ENCODE measurements around the gene PVALB. TPM values are rescaled to one million over a fixed set of nuclear protein-coding genes. Genes with fewer than 3 reads are reported as not detected.

PVALB gene
- total and polyA plus RNA-seq, 9 of the 15 experiments (the other 6 are each of a cell fraction or from before 2014, with no cell fraction given): not detected

DNA sequence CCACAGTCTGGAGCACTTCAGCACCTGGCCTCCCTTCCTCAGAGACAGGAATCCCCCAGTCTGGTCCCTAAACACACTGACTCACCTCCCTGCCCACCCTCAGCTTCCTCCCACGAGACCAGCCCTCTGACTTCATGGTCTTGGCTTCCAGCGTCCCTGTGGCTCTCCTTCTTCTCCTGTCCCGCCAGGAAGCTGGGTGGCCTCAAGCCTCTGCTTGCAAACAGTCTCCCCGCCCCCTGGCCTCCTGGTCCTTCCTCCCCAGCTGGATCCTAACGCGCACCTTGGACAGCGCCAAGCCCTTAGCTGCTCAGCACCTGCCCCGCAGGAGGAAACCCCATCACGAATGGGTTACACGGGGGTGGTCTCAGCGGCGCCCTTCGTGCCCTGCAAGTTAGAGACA lies 48.5 kb upstream of the PVALB start:
- H3K27me3 ChIP-seq (ENCODE audit: control insufficient read depth in 2 of 2, insufficient read depth in 2 of 2, low read length in 2 of 2): peaks cover 0 to 10% of the 10 kb centered on the region in 2 experiments; a peak in 2 of 5 replicates
- ATAC-seq: no peak
- no peak for DNase-seq (ENCODE audit: extremely low read depth in 1 of 4, low spot score in 3 of 4)
- no peak overlapping the region for H3K4me2 ChIP-seq (ENCODE audit: insufficient read depth, low read length)
- ChIA-PET CTCF (ENCODE audit: low intra/inter-chr PET ratio) (no interaction called here), POLR2A (no interaction called here)
- intact Hi-C loops (cut with micrococcal nuclease): no loop called here
- H3K9me1 ChIP-seq (ENCODE audit: control insufficient read depth, insufficient read depth, low read length): no peaks in the 10 kb centered on the region
- H3K27ac ChIP-seq (ENCODE audit: extremely low read depth, low read depth, low read length): no peak overlapping the region
- H3K4me1 ChIP-seq (replicated peaks in 1 of 2; ENCODE audit: control insufficient read depth in 2 of 2, insufficient read depth in 2 of 2, low read length in 2 of 2): peaks cover 0 to 13% of the 10 kb centered on the region in 2 experiments; a peak in 2 of 5 replicates
- no peaks in the 10 kb centered on the region for H4K20me1 ChIP-seq (replicated peaks; ENCODE audit: control insufficient read depth, insufficient read depth, low read length)
- BruUV-seq (replicated peaks): no TSS peak
- WGBS (ENCODE audit: insufficient coverage, low coverage, missing lambda C conversion rate): 4% methylated on average over 7 of the region's 13 CpGs
- in situ Hi-C loops (cut with MboI): loop anchor here (10.0 kb wide), 1 partner anchor 321 kb away; no protein-coding TSS in a partner anchor
- TF ChIP-seq CBX5 (IDR thresholded peaks at IDR 0.05; ENCODE audit: borderline replicate concordance, low read depth) (no peak), KDM2B (CRISPR knock-in tag; IDR thresholded peaks at IDR 0.05) (no peak), ZNF384 (IDR thresholded peaks at IDR 0.05; ENCODE audit: low read depth, low read length) (no peak), MIER1 (IDR thresholded peaks at IDR 0.05; ENCODE audit: low read depth) (0 out of 2 replicates have a peak, but pooled peaks have one; percentile 72)
- TF ChIP-seq, protein P1, sequence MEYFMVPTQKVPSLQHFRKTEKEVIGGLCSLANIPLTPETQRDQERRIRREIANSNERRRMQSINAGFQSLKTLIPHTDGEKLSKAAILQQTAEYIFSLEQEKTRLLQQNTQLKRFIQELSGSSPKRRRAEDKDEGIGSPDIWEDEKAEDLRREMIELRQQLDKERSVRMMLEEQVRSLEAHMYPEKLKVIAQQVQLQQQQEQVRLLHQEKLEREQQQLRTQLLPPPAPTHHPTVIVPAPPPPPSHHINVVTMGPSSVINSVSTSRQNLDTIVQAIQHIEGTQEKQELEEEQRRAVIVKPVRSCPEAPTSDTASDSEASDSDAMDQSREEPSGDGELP (CRISPR knock-in tag; IDR thresholded peaks at IDR 0.05; ENCODE audit: borderline replicate concordance): peak; percentile 35; the same call in 1 of the 2 replicates
- TF ChIP-seq, protein P2, sequence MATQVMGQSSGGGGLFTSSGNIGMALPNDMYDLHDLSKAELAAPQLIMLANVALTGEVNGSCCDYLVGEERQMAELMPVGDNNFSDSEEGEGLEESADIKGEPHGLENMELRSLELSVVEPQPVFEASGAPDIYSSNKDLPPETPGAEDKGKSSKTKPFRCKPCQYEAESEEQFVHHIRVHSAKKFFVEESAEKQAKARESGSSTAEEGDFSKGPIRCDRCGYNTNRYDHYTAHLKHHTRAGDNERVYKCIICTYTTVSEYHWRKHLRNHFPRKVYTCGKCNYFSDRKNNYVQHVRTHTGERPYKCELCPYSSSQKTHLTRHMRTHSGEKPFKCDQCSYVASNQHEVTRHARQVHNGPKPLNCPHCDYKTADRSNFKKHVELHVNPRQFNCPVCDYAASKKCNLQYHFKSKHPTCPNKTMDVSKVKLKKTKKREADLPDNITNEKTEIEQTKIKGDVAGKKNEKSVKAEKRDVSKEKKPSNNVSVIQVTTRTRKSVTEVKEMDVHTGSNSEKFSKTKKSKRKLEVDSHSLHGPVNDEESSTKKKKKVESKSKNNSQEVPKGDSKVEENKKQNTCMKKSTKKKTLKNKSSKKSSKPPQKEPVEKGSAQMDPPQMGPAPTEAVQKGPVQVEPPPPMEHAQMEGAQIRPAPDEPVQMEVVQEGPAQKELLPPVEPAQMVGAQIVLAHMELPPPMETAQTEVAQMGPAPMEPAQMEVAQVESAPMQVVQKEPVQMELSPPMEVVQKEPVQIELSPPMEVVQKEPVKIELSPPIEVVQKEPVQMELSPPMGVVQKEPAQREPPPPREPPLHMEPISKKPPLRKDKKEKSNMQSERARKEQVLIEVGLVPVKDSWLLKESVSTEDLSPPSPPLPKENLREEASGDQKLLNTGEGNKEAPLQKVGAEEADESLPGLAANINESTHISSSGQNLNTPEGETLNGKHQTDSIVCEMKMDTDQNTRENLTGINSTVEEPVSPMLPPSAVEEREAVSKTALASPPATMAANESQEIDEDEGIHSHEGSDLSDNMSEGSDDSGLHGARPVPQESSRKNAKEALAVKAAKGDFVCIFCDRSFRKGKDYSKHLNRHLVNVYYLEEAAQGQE (IDR thresholded peaks at IDR 0.05; ENCODE audit: borderline replicate concordance): peak; percentile 91
- TF ChIP-seq, protein P2 (CRISPR knock-in tag; IDR thresholded peaks at IDR 0.05; ENCODE audit: low read depth): peak; percentile 88
- TF ChIP-seq, protein P3, sequence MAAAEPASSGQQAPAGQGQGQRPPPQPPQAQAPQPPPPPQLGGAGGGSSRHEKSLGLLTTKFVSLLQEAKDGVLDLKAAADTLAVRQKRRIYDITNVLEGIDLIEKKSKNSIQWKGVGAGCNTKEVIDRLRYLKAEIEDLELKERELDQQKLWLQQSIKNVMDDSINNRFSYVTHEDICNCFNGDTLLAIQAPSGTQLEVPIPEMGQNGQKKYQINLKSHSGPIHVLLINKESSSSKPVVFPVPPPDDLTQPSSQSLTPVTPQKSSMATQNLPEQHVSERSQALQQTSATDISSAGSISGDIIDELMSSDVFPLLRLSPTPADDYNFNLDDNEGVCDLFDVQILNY (CRISPR knock-in tag; IDR thresholded peaks at IDR 0.05): no peak
- H2AFZ ChIP-seq (ENCODE audit: low read depth, low read length): no peak overlapping the region
- H3K36me3 ChIP-seq (ENCODE audit: control insufficient read depth, insufficient read depth, low read length): no peaks in the 10 kb centered on the region
- no peaks in the 10 kb centered on the region for H3K79me2 ChIP-seq (ENCODE audit: control insufficient read depth, insufficient read depth, low read length)
- no peak overlapping the region for H3K9ac ChIP-seq (ENCODE audit: insufficient read depth in 1 of 2, low read depth in 2 of 2, low read length in 2 of 2)
- H3K4me3 ChIP-seq: no peak overlapping the region
- no peaks in the 10 kb centered on the region for H3K9me3 ChIP-seq (replicated peaks; ENCODE audit: control insufficient read depth, insufficient read depth, low read depth, low read length)
- no peak for FAIRE-seq

Data from K562 (cell line).